ENCODE measurements around the gene STUB1.

STUB1 gene

GRCh38 chr16:654034-654433, 26.2 kb upstream of the STUB1 start:
- peaks cover 8% of the 10 kb centered on the region for H3K36me3 ChIP-seq (replicated peaks)
- no peak overlapping the region for H3K27ac ChIP-seq
- H3K4me3 ChIP-seq (ENCODE audit: low read depth, low read length) = no peak overlapping the region
- TF ChIP-seq CTCF (IDR thresholded peaks at IDR 0.05; ENCODE audit: low read depth, low read length, missing control alignments) = no peak
- in situ Hi-C loops (cut with HindIII; ENCODE audit: low pct_ligation_motif_present, low sequenced_read_pairs) = no loop called here
- no peaks in the 10 kb centered on the region for H3K27me3 ChIP-seq (replicated peaks)
- no peak for DNase-seq

- Histone ChIP-seq H3K27me3 (replicated peaks) (no peaks in the 10 kb centered on the region), H3K27ac (no peak overlapping the region), H3K36me3 (replicated peaks) (peaks cover 8% of the 10 kb centered on the region), H3K4me3 (ENCODE audit: low read depth, low read length) (no peak overlapping the region)
- DNase-seq = no peak
- in situ Hi-C loops (cut with HindIII; ENCODE audit: low pct_ligation_motif_present, low sequenced_read_pairs) = no loop called here
- no peak for TF ChIP-seq CTCF (IDR thresholded peaks at IDR 0.05; ENCODE audit: low read depth, low read length, missing control alignments)
These were observed 22.7 kb upstream of the STUB1 start for GRCh38 chr16:657487-657886.

DNA sequence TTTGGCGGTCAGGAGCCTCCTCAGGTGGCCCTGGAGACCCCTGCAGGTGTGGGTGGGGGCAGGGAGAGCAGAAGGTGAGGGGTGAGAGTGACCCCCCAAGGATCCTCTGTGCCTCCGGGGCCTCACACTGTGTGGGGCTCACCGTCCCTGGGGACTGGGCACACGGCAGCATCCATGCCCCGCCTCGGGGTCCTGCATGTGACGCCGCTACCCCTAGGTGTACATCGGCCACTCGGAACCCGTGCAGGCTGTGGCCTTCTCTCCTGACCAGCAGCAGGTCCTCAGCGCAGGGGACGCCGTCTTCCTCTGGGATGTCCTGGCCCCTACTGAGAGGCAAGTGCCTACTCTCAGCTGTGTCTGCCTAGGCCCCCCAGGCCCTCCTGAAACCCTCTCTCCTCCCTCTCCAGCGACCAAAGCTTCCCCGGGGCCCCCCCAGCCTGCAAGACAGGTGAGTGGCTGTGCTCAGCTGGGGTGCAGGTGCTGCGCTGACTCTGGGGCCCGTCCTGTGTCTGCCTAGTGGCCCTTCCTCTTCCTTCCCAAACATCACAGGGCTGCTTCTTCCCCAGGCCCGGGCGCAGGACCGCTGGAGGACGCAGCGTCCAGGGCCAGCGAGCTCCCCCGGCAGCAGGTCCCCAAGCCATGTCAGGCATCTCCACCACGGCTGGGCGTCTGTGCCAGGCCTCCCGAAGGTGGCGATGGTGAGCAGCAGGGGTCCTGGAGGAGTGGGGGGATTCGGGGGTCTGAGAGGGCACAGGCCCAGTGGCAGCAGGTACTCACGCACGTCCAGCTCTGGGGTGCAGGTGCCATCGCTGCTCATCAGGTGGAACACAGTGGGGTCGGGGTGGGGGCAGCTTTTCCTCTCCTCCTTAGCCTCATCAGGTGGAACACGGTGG, 21.3 kb upstream of the STUB1 start:
- no peak for DNase-seq
- no peaks in the 10 kb centered on the region for H3K27me3 ChIP-seq (replicated peaks)
- peaks cover 8% of the 10 kb centered on the region for H3K36me3 ChIP-seq (replicated peaks)
- peak; percentile 37 for TF ChIP-seq CTCF (IDR thresholded peaks at IDR 0.05; ENCODE audit: low read depth, low read length, missing control alignments)
- no peak overlapping the region for H3K27ac ChIP-seq
- in situ Hi-C loops (cut with HindIII; ENCODE audit: low pct_ligation_motif_present, low sequenced_read_pairs) = no loop called here
- no peak overlapping the region for H3K4me3 ChIP-seq (ENCODE audit: low read depth, low read length)

GRCh38 chr16:659618-660017, 20.6 kb upstream of the STUB1 start:
- in situ Hi-C loops (cut with HindIII; ENCODE audit: low pct_ligation_motif_present, low sequenced_read_pairs) = no loop called here

GRCh38 chr16:660132-660458, 20.1 kb upstream of the STUB1 start:
- H3K27ac ChIP-seq = no peak overlapping the region

More at GRCh38 chr16:659618-660017, 20.6 kb upstream of the STUB1 start:
- no peak for TF ChIP-seq CTCF (IDR thresholded peaks at IDR 0.05; ENCODE audit: low read depth, low read length, missing control alignments)
- H3K27ac ChIP-seq = no peak overlapping the region
- H3K36me3 ChIP-seq (replicated peaks) = peaks cover 8% of the 10 kb centered on the region
- H3K27me3 ChIP-seq (replicated peaks) = no peaks in the 10 kb centered on the region
- no peak overlapping the region for H3K4me3 ChIP-seq (ENCODE audit: low read depth, low read length)
- DNase-seq = no peak

More at GRCh38 chr16:660132-660458, 20.1 kb upstream of the STUB1 start:
- TF ChIP-seq CTCF (IDR thresholded peaks at IDR 0.05; ENCODE audit: low read depth, low read length, missing control alignments) = no peak
- Histone ChIP-seq H3K4me3 (ENCODE audit: low read depth, low read length) (no peak overlapping the region), H3K36me3 (replicated peaks) (peaks cover 8% of the 10 kb centered on the region), H3K27me3 (replicated peaks) (no peaks in the 10 kb centered on the region)
- in situ Hi-C loops (cut with HindIII; ENCODE audit: low pct_ligation_motif_present, low sequenced_read_pairs) = no loop called here
- no peak for DNase-seq

Data from brain microvascular endothelial cell (primary cell).